GM21576 (cell line): ENCODE data around the gene PLP1.

Experiments used
- ATAC-seq: cut with Tn5 transposase; IDR thresholded peaks from one replicate; pipeline ENCODE4 v1.9.1; 2021; ENCODE audit warnings: mild to moderate bottlenecking, moderate library complexity; ENCODE audit not compliant: unreplicated experiment

Gene PLP1

GRCh38 chrX:103823591-103823990 is 47.0 kb downstream of the PLP1 start:
- ATAC-seq = no peak

DNA sequence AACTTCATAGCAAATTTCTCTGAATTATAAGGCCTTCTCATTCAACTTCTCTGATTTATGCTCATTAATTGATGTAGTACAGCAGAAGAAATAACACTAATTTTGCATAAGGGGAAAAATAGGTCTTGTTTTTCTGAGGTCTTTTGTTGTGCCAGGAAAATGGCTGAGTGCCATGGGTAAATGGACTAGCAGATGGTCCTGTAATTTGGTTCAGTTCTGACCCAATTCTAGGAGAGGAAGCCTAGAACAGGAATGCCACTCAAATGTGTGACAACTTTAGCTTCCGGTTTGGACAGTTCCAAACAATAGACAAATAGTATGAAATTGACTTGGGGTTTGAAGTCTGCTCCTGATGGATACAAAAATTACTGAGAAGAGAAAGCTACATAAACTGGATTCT is 49.2 kb downstream of the PLP1 start:
- ATAC-seq = no peak

GRCh38 chrX:103828529-103828928 is 51.9 kb downstream of the PLP1 start:
- ATAC-seq = no peak

- ATAC-seq = no peak
These were observed 54.2 kb downstream of the PLP1 start for GRCh38 chrX:103830848-103831247.

DNA sequence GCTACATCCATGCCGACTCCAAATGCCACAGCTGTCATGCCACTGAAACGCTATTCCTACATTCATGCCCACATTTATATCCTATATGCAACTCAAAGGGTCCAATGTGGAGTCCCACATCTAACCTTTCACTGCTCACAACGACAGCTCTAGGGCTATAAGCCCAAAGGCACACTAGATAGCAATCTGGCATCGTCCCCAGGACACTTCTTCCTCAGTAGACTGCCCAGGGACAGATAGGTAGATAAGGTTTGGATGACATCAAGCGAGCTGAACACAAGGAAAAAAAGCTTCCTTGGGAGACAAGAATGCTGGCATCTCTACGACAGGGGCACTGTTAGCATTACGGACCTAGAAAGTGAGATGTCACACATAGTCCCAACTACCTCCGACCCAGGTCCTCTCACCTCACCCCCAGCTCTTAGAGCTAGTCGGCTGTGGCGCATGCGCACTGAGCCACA is 54.7 kb downstream of the PLP1 start:
- no peak for ATAC-seq

DNA sequence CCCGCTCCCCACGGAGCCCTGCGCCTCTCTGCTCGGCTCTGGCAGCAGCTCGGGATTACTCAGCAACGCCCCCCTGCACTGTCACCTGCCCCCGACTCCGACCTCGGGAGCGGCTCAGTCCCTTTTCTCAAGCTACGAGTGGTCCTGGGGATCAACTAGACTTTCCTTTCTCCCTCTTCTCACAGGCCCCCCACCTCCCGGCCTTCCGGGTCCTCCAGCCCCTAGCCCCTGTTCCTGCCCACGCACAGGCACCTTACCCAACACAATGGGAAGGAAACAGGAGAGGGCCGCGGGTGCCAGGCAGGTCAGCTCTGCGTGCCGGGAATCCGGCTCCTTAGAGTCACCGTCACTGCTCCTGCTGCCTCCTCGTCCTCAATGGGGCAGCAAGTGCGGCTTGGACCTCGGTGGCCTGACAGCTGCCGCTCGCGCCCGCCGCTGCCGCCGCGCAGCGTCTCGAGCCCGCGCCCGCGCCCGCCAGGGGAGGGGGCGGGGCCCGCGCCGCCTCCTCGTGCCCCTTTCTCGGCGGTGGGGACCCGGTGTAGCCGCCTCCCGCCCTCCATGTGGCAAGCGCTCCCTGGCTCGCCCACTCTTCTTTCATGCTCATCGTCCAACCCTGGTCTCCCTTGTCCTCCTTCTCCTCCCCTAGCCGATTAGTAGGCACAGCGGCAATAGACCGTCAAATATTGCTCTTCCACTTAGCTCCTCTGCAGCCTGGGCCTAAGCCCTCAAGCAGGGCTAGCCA is 55.3 kb downstream of the PLP1 start, which contains the start of gene RAB9B:
Gene RAB9B (minus strand): TSS at position 455 of the 742 bp plus-strand sequence. CDS start 6,473 bp downstream, outside the sequence.
- ATAC-seq = peak; percentile 82

- ATAC-seq = no peak
These were observed 62.8 kb downstream of the PLP1 start for GRCh38 chrX:103839404-103839803.
